Measurements from ENCODE around the gene KCNA2. TPM values are rescaled to one million over a fixed set of nuclear protein-coding genes. Genes with fewer than 3 reads are reported as not detected.
A peak's percentile ranks its signal among the peaks of the same experiment; 100 is the strongest.

The KCNA2 gene
- polyA plus RNA-seq, 1 of the 3 experiments (the other 2 are of a cell fraction) = not detected

GRCh38 chr1:110630839-110631663, 24.9 kb upstream of the KCNA2 start:
- Histone ChIP-seq H4K20me1 (ENCODE audit: insufficient read depth) (no peaks in the 10 kb centered on the region), H3K27ac (ENCODE audit: low read depth in 2 of 2, low read length in 1 of 2) (no peak overlapping the region)
- CTCF ChIA-PET = interaction anchor here (0.7 to 22.5 kb wide), 22 partner anchors 8 to 201 kb away, joined by 3 to 204 read pairs (median 4); no protein-coding TSS in a partner anchor

More at GRCh38 chr1:110630839-110631663, 24.9 kb upstream of the KCNA2 start:
- H3K9ac ChIP-seq = no peak overlapping the region
- H3K4me2 ChIP-seq = no peak overlapping the region
- peak; percentile 78 for DNase-seq
- no peaks in the 10 kb centered on the region; a peak in 1 of 4 replicates for H3K4me1 ChIP-seq (ENCODE audit: control insufficient read depth in 1 of 2, insufficient read depth in 2 of 2, low read depth in 1 of 2, low read length in 1 of 2)
- H3K36me3 ChIP-seq (replicated peaks in 1 of 2; ENCODE audit: control insufficient read depth in 1 of 2, insufficient read depth in 2 of 2, low read length in 1 of 2) = no peaks in the 10 kb centered on the region
- no peaks in the 10 kb centered on the region for H3K9me2 ChIP-seq
- no peaks in the 10 kb centered on the region for H3F3A ChIP-seq (replicated peaks; ENCODE audit: insufficient read depth)
- no peak overlapping the region for H3K4me3 ChIP-seq (ENCODE audit: low read depth in 2 of 2, low read length in 1 of 2)
- H3K9me3 ChIP-seq = no peaks in the 10 kb centered on the region
- H3K79me2 ChIP-seq (ENCODE audit: insufficient read depth) = no peaks in the 10 kb centered on the region
- peak; percentile 78 for TF ChIP-seq CTCF (IDR thresholded peaks at IDR 0.05)
- no peak for TF ChIP-seq ZBTB33 (IDR thresholded peaks at IDR 0.05; ENCODE audit: borderline replicate concordance, low read depth)
- TF ChIP-seq RCOR1 (IDR thresholded peaks at IDR 0.05; ENCODE audit: low read length) = no peak
- TF ChIP-seq FOXM1 (IDR thresholded peaks at IDR 0.05; ENCODE audit: low read depth) = no peak
- no peak for TF ChIP-seq YY1 (IDR thresholded peaks at IDR 0.05; ENCODE audit: low read depth)
- no peak for TF ChIP-seq IRF3 (IDR thresholded peaks at IDR 0.05; ENCODE audit: low read depth, low read length)
- no peak for TF ChIP-seq EP300 (IDR thresholded peaks at IDR 0.05; ENCODE audit: borderline replicate concordance in 1 of 2, low read depth in 1 of 2, low read length in 1 of 2)
- no peak for TF ChIP-seq REST (IDR thresholded peaks at IDR 0.05; ENCODE audit: low read depth, low read length)
- TF ChIP-seq USF1 (IDR thresholded peaks at IDR 0.05; ENCODE audit: borderline replicate concordance, low read depth) = no peak
- peak; percentile 88 for TF ChIP-seq SMC3 (IDR thresholded peaks at IDR 0.05; ENCODE audit: low read depth, low read length)
- TF ChIP-seq USF2 (IDR thresholded peaks at IDR 0.05; ENCODE audit: borderline replicate concordance, low read depth, low read length) = no peak
- TF ChIP-seq RAD21 (IDR thresholded peaks at IDR 0.05; ENCODE audit: low read length) = peak; percentile 84
- H2AFZ ChIP-seq (ENCODE audit: low read depth) = no peak overlapping the region
- peaks cover 7% of the 10 kb centered on the region; the same call in 1 of the 2 replicates for H3K27me3 ChIP-seq (ENCODE audit: insufficient read depth)
- WGBS (ENCODE audit: low lambda C conversion rate) = 17% methylated on average over 13 of the region's 13 CpGs
- POLR2A ChIA-PET = no interaction called here

Data from SK-N-SH (cell line).